ENCODE measurements around the gene ISLR. TPM values are rescaled to one million over a fixed set of nuclear protein-coding genes. Genes with fewer than 3 reads are reported as not detected.

ISLR gene
- total and polyA plus RNA-seq, 9 of the 15 experiments (the other 6 are each of a cell fraction or from before 2014, with no cell fraction given): not detected

- Histone ChIP-seq H4K20me1 (replicated peaks; ENCODE audit: control insufficient read depth, insufficient read depth, low read length) (no peaks in the 10 kb centered on the region; the same call in 1 of the 2 replicates), H3K27ac (ENCODE audit: extremely low read depth, low read depth, low read length) (no peak overlapping the region), H3K79me2 (ENCODE audit: control insufficient read depth, insufficient read depth, low read length) (no peaks in the 10 kb centered on the region), H3K4me3 (no peak overlapping the region), H3K36me3 (ENCODE audit: control insufficient read depth, insufficient read depth, low read length) (no peaks in the 10 kb centered on the region), H3K4me1 (replicated peaks in 1 of 2; ENCODE audit: control insufficient read depth in 2 of 2, insufficient read depth in 2 of 2, low read length in 2 of 2) (peaks cover 0 to 25% of the 10 kb centered on the region in 2 experiments; a peak in 2 of 5 replicates), H3K4me2 (ENCODE audit: insufficient read depth, low read length) (no peak overlapping the region), H3K27me3 (ENCODE audit: control insufficient read depth in 2 of 2, insufficient read depth in 2 of 2, low read length in 2 of 2) (peaks cover 51 to 64% of the 10 kb centered on the region in 2 experiments), H3K9me1 (ENCODE audit: control insufficient read depth, insufficient read depth, low read length) (no peaks in the 10 kb centered on the region), H3K9me3 (replicated peaks; ENCODE audit: control insufficient read depth, insufficient read depth, low read depth, low read length) (no peaks in the 10 kb centered on the region), H2AFZ (ENCODE audit: low read depth, low read length) (no peak overlapping the region), H3K9ac (ENCODE audit: insufficient read depth in 1 of 2, low read depth in 2 of 2, low read length in 2 of 2) (no peak overlapping the region)
- ATAC-seq (no peak), DNase-seq (ENCODE audit: extremely low read depth in 1 of 4, low spot score in 3 of 4) (no peak), FAIRE-seq (no peak)
- WGBS (ENCODE audit: insufficient coverage, low coverage, missing lambda C conversion rate): 62% methylated on average over 70 of the region's 90 CpGs
- CTCF ChIA-PET (ENCODE audit: low intra/inter-chr PET ratio): no interaction called here
- in situ Hi-C loops (cut with MboI): loop anchor here (25.0 kb wide), 1 partner anchor 1154 kb away; the partner anchor contains the start of gene GOLGA6D
- POLR2A ChIA-PET: no interaction called here
- intact Hi-C loops (cut with micrococcal nuclease): no loop called here
- no peak for TF ChIP-seq SMC3 (conservative IDR thresholded peaks at IDR 0.05; ENCODE audit: insufficient read depth, low read depth, low read length)
- TF ChIP-seq HNRNPUL1 (IDR thresholded peaks at IDR 0.05; ENCODE audit: low read length): no peak
- BruUV-seq (replicated peaks): no TSS peak
Observed at GRCh38 chr15:74132681-74133651, 40.5 kb upstream of the ISLR start.

- Histone ChIP-seq H3K27ac (ENCODE audit: extremely low read depth, low read depth, low read length) (no peak overlapping the region), H3K4me3 (no peak overlapping the region), H4K20me1 (replicated peaks; ENCODE audit: control insufficient read depth, insufficient read depth, low read length) (no peaks in the 10 kb centered on the region), H3K9ac (ENCODE audit: insufficient read depth in 1 of 2, low read depth in 2 of 2, low read length in 2 of 2) (no peak overlapping the region), H3K79me2 (ENCODE audit: control insufficient read depth, insufficient read depth, low read length) (no peaks in the 10 kb centered on the region), H3K9me1 (ENCODE audit: control insufficient read depth, insufficient read depth, low read length) (no peaks in the 10 kb centered on the region), H3K36me3 (ENCODE audit: control insufficient read depth, insufficient read depth, low read length) (no peaks in the 10 kb centered on the region), H3K4me1 (replicated peaks in 1 of 2; ENCODE audit: control insufficient read depth in 2 of 2, insufficient read depth in 2 of 2, low read length in 2 of 2) (peaks cover 0 to 17% of the 10 kb centered on the region in 2 experiments; a peak in 2 of 5 replicates), H2AFZ (ENCODE audit: low read depth, low read length) (no peak overlapping the region), H3K27me3 (ENCODE audit: control insufficient read depth in 2 of 2, insufficient read depth in 2 of 2, low read length in 2 of 2) (peaks cover 43 to 59% of the 10 kb centered on the region in 2 experiments), H3K4me2 (ENCODE audit: insufficient read depth, low read length) (no peak overlapping the region), H3K9me3 (replicated peaks; ENCODE audit: control insufficient read depth, insufficient read depth, low read depth, low read length) (no peaks in the 10 kb centered on the region)
- in situ Hi-C loops (cut with MboI) (loop anchor here (25.0 kb wide), 1 partner anchor 1153 kb away; the partner anchor contains the start of gene GOLGA6D), intact Hi-C loops (cut with micrococcal nuclease) (no loop called here)
- DNase-seq (ENCODE audit: extremely low read depth in 1 of 4, low spot score in 3 of 4) (no peak), FAIRE-seq (no peak), ATAC-seq (no peak)
- 68% methylated on average over 26 of the region's 71 CpGs for WGBS (ENCODE audit: insufficient coverage, low coverage, missing lambda C conversion rate)
- TF ChIP-seq THAP7 (CRISPR knock-in tag; IDR thresholded peaks at IDR 0.05): no peak
- POLR2A ChIA-PET: no interaction called here
- BruUV-seq (replicated peaks): no TSS peak
- CTCF ChIA-PET (ENCODE audit: low intra/inter-chr PET ratio): no interaction called here
Observed at GRCh38 chr15:74133694-74134386, 39.7 kb upstream of the ISLR start.
